BLaER1 treated with 17β-estradiol and CSF1 and Interleukin-3, amounts not matched to agents 10 nM and 100 nM (cell line): ENCODE results near the gene IGFN1.
A peak's percentile ranks its signal among the peaks of the same experiment; 100 is the strongest.

Experiments used
- H3K27ac ChIP-seq, 11 experiments: shearing (Covaris generic); formaldehyde crosslinking; 2 replicates each; pipeline ENCODE4 v1.8.1; 2022
- H3K27me3 ChIP-seq, 11 experiments: shearing (Covaris generic); formaldehyde crosslinking; 2 replicates each; pipeline ENCODE4 v1.8.1; 2022
- H3K36me3 ChIP-seq, 11 experiments: shearing (Covaris generic); formaldehyde crosslinking; 2 replicates each; pipeline ENCODE4 v1.8.1; 2022
- H3K4me1 ChIP-seq, 10 experiments: shearing (Covaris generic); formaldehyde crosslinking; 2 replicates each; pipeline ENCODE4 v1.8.1; 2022
- H3K4me2 ChIP-seq, 11 experiments: shearing (Covaris generic); formaldehyde crosslinking; 2 replicates each; pipeline ENCODE4 v1.8.1; 2022
- H3K4me3 ChIP-seq, 10 experiments: shearing (Covaris generic); formaldehyde crosslinking; 2 replicates each; pipeline ENCODE4 v1.8.1; 2022
- H3K9ac ChIP-seq, 11 experiments: shearing (Covaris generic); formaldehyde crosslinking; 2 replicates each; pipeline ENCODE4 v1.8.1; 2022
- H3K9me3 ChIP-seq, 11 experiments: shearing (Covaris generic); formaldehyde crosslinking; replicated peaks in 1 of 11; 2 replicates each; pipeline ENCODE4 v1.8.1; 2022
- H4K20me1 ChIP-seq, 11 experiments: shearing (Covaris generic); formaldehyde crosslinking; 2 replicates each; pipeline ENCODE4 v1.8.1; 2022
- Cebpa-rat ChIP-seq, 11 experiments: shearing (Covaris generic); IDR thresholded peaks; 2 replicates each; pipeline ENCODE4 v1.8.1; 2022

The IGFN1 gene

DNA sequence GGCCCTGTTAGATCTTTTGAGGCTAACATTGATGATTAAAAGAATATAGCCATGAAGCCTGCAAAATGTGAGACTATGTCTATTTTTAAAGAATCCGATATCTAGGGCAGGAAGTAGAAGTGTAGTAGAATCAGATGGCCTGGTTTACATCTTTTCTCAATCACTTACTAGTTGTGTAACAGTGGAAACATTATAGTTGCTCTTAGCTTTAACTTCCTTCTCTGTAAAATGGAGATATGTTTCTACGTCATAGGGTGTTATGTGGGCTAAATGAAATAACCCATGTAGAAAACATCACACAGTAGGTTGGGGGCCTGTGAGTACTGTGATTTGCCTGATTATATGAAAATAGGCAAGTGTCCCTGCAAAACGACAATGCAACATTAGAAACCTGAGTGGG is 4.4 kb upstream of the IGFN1 start:
- TF ChIP-seq Cebpa-rat (IDR thresholded peaks at IDR 0.05) = no peak
- Histone ChIP-seq H3K4me3 (no peak overlapping the region), H3K4me1 (peaks cover 12 to 24% (median 15%) of the 10 kb centered on the region in 10 experiments)

DNA sequence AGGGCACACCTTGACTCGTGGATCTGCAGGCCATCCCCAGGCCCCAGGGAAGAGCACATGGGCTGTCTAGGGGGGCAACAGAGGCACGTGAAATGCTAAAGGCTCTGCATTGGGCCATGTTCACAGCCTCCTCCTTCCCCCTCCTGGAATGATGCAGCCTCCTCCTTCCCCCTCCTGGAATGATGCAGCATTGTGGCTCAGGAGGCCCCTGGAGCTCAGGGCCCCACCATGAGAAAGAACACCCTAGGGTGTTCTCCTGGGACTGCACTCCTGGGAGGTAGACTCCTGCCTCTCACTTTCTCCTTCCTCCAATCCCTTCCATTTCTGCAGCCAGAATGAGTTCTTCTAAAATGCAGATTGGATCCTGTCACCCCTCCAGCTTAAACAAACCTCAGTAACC is 1.5 kb upstream of the IGFN1 start:
- peaks cover 9 to 26% (median 16%) of the 10 kb centered on the region in 10 experiments for H3K4me1 ChIP-seq
- H3K4me2 ChIP-seq = no peak overlapping the region
- TF ChIP-seq Cebpa-rat (IDR thresholded peaks at IDR 0.05) = no peak
- H3K27ac ChIP-seq = no peak overlapping the region
- H3K4me3 ChIP-seq = no peak overlapping the region
- no peaks in the 10 kb centered on the region for H3K36me3 ChIP-seq
- H3K9me3 ChIP-seq = no peaks in the 10 kb centered on the region
- no peak overlapping the region for H3K9ac ChIP-seq
- H4K20me1 ChIP-seq = no peaks in the 10 kb centered on the region
- no peaks in the 10 kb centered on the region for H3K27me3 ChIP-seq

More for the DNA sequence above, 4.4 kb upstream of the IGFN1 start:
- Histone ChIP-seq H3K9ac (no peak overlapping the region), H3K27me3 (no peaks in the 10 kb centered on the region), H4K20me1 (no peaks in the 10 kb centered on the region), H3K36me3 (no peaks in the 10 kb centered on the region), H3K9me3 (no peaks in the 10 kb centered on the region), H3K4me2 (peak overlapping the region in 6 of 11 experiments; percentile 0 to 22 (median 13); a peak in 6 of 22 replicates), H3K27ac (no peak overlapping the region)

- no peaks in the 10 kb centered on the region for H3K9me3 ChIP-seq
- no peak overlapping the region for H3K9ac ChIP-seq
- peaks cover 9 to 26% (median 16%) of the 10 kb centered on the region in 10 experiments for H3K4me1 ChIP-seq
- no peaks in the 10 kb centered on the region for H3K36me3 ChIP-seq
- H4K20me1 ChIP-seq = no peaks in the 10 kb centered on the region
- no peak overlapping the region for H3K27ac ChIP-seq
- H3K4me2 ChIP-seq = peak overlapping the region in 9 of 11 experiments; percentile 21 to 63 (median 41); a peak in 13 of 22 replicates
- no peak for TF ChIP-seq Cebpa-rat (IDR thresholded peaks at IDR 0.05)
- no peak overlapping the region for H3K4me3 ChIP-seq
- H3K27me3 ChIP-seq = no peaks in the 10 kb centered on the region
Observed at GRCh38 chr1:201190005-201190404, 619 bp upstream of the IGFN1 start.

- Histone ChIP-seq H3K4me2 (peak overlapping the region in 3 of 11 experiments; percentile 24 to 30 (median 28); a peak in 2 of 22 replicates), H3K27me3 (no peaks in the 10 kb centered on the region), H3K9me3 (no peaks in the 10 kb centered on the region), H3K4me1 (peaks cover 0 to 18% (median 11%) of the 10 kb centered on the region in 10 experiments; a peak in 17 of 20 replicates), H3K9ac (no peak overlapping the region), H3K4me3 (no peak overlapping the region), H3K27ac (no peak overlapping the region), H4K20me1 (no peaks in the 10 kb centered on the region), H3K36me3 (no peaks in the 10 kb centered on the region)
- no peak for TF ChIP-seq Cebpa-rat (IDR thresholded peaks at IDR 0.05)
Observed at GRCh38 chr1:201191653-201192260, 1.1 kb downstream of the IGFN1 start.

DNA sequence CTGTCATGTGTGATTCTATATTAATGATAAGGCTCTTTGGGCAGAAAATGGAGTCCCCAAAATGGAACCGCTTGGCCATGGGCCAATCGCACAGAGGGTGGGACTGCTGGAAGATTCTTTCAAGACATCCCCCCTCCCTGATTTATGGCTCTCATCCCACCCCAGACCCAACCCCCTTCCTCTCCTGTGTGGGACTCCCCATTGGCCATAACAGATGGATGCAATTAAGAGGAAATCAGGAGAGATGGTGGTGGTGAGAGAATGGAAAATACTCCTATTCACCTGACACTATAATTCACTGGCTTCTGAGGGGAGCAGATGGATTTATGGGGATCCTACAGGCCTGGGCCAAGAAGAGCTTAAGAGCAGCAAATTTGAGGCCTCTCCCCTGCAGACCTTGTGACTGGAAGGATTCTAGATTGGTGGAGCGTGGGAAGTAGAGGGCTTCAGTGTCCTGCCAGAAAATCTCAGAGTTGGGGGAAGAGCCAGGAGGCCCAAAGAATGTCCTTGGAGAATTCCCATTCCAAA is 1.7 kb downstream of the IGFN1 start:
- Histone ChIP-seq H3K9me3 (no peaks in the 10 kb centered on the region), H3K4me3 (no peak overlapping the region), H4K20me1 (no peaks in the 10 kb centered on the region), H3K27ac (no peak overlapping the region), H3K4me2 (no peak overlapping the region), H3K9ac (no peak overlapping the region), H3K27me3 (no peaks in the 10 kb centered on the region), H3K4me1 (peaks cover 0 to 18% (median 11%) of the 10 kb centered on the region in 10 experiments; a peak in 17 of 20 replicates), H3K36me3 (no peaks in the 10 kb centered on the region)
- no peak for TF ChIP-seq Cebpa-rat (IDR thresholded peaks at IDR 0.05)

DNA sequence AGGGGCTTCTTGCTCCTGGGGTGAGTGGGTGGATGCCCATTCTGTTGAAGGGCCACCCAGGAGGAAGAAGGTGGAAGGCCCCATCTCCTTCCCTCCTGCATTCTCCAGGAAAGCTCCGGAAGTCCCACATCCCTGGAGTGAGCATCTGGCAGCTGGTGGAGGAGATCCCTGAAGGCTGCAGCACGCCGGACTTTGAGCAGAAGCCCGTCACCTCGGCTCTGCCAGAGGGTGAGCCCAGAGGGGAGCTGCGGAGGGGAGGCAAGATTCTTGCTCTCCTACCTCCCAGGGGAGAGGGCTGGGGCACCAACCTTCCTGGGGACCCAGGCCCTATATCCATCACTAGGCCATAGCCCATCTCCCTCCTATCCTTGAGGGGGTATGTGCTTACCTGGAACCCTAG is 3.4 kb downstream of the IGFN1 start:
- H3K27ac ChIP-seq = no peak overlapping the region
- no peaks in the 10 kb centered on the region for H3K9me3 ChIP-seq
- TF ChIP-seq Cebpa-rat (IDR thresholded peaks at IDR 0.05) = no peak
- no peak overlapping the region for H3K9ac ChIP-seq
- H3K27me3 ChIP-seq = no peaks in the 10 kb centered on the region
- H4K20me1 ChIP-seq = no peaks in the 10 kb centered on the region
- H3K4me2 ChIP-seq = no peak overlapping the region
- no peaks in the 10 kb centered on the region for H3K36me3 ChIP-seq
- H3K4me3 ChIP-seq = no peak overlapping the region
- peaks cover 0 to 18% (median 11%) of the 10 kb centered on the region in 10 experiments; a peak in 17 of 20 replicates for H3K4me1 ChIP-seq

GRCh38 chr1:201198598-201198997 is 8.0 kb downstream of the IGFN1 start:
- Histone ChIP-seq H3K4me2 (no peak overlapping the region), H3K9me3 (no peaks in the 10 kb centered on the region), H3K4me3 (no peak overlapping the region), H3K9ac (no peak overlapping the region), H4K20me1 (no peaks in the 10 kb centered on the region), H3K27ac (no peak overlapping the region), H3K4me1 (peaks cover 0 to 6% (median 0%) of the 10 kb centered on the region in 10 experiments; a peak in 1 of 20 replicates), H3K27me3 (no peaks in the 10 kb centered on the region), H3K36me3 (no peaks in the 10 kb centered on the region)
- TF ChIP-seq Cebpa-rat (IDR thresholded peaks at IDR 0.05) = no peak

- Histone ChIP-seq H3K9me3 (no peaks in the 10 kb centered on the region), H3K4me2 (no peak overlapping the region), H3K9ac (no peak overlapping the region), H3K27ac (no peak overlapping the region), H3K4me3 (no peak overlapping the region), H3K27me3 (no peaks in the 10 kb centered on the region), H4K20me1 (0 out of 22 replicates have a peak, but pooled peaks cover 0 to 5% (median 0%) of the 10 kb centered on the region in 11 experiments), H3K4me1 (peaks cover 0 to 6% (median 0%) of the 10 kb centered on the region in 10 experiments; a peak in 1 of 20 replicates), H3K36me3 (no peaks in the 10 kb centered on the region)
- TF ChIP-seq Cebpa-rat (IDR thresholded peaks at IDR 0.05) = no peak
Observed at GRCh38 chr1:201205036-201205435, 14.4 kb downstream of the IGFN1 start.

DNA sequence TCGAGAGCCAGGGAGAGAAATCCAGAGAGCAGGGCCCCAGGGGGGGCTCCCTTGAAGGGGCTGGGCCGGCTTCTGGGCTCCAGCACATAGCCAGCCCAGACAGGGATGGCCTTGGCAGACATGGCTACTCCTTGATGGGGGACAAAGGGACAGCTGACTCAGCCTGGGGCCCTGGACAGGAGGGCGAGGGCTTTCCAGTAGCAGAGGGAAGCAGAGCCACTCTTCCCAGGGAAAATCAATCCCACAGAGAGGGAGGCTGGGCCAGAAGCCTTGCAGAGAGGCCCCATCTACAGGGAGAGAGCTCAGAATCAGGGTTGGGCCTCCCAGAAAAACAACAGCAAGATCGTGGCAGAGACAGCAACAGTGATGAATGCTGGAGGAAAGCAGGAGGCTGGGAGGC is 15.6 kb downstream of the IGFN1 start:
- Histone ChIP-seq H3K27me3 (no peaks in the 10 kb centered on the region), H3K9me3 (no peaks in the 10 kb centered on the region)

More for the DNA sequence above, 15.6 kb downstream of the IGFN1 start:
- Histone ChIP-seq H3K9ac (no peak overlapping the region), H3K4me2 (no peak overlapping the region), H3K36me3 (no peaks in the 10 kb centered on the region), H3K27ac (no peak overlapping the region), H3K4me3 (no peak overlapping the region), H4K20me1 (0 out of 22 replicates have a peak, but pooled peaks cover 0 to 5% (median 0%) of the 10 kb centered on the region in 11 experiments), H3K4me1 (peaks cover 0 to 6% (median 0%) of the 10 kb centered on the region in 10 experiments; a peak in 1 of 20 replicates)
- no peak for TF ChIP-seq Cebpa-rat (IDR thresholded peaks at IDR 0.05)
